Natural killer cell (primary cell): Measurements from ENCODE around the gene MTMR10. TPM values are rescaled to one million over a fixed set of nuclear protein-coding genes. Genes with fewer than 3 reads are reported as not detected.

Source experiments
- ATAC-seq, 3 donors: fragments of 150-1000 bp in 2 of 3; fragments of 200-7000 bp in 1 of 3; cut with Tn5 transposase; 1 replicate in 1 of 3; 2 replicates in 2 of 3; pipeline ENCODE4 v1.10.0; 2021; ENCODE audit warnings: mild to moderate bottlenecking in 2 of 3, moderate library complexity in 2 of 3
- DNase-seq, 2 donors: peaks; one replicate each; pipeline versions ENCODE4 v3.0.0 to v3.0.0-alpha.2; 2013 to 2021; ENCODE audit warnings: mixed read lengths in 1 of 2
- H3K27ac ChIP-seq: one replicate; pipeline ENCODE4 v1.5.1; 2013; ENCODE audit warnings: mild to moderate bottlenecking, low read length
- H3K27me3 ChIP-seq: one replicate; pipeline ENCODE4 v1.6.1; 2013; ENCODE audit warnings: low read length; ENCODE audit not compliant: control insufficient read depth, insufficient read depth
- H3K36me3 ChIP-seq: one replicate; pipeline ENCODE4 v1.6.1; 2013; ENCODE audit warnings: low read length; ENCODE audit not compliant: control insufficient read depth, insufficient read depth
- H3K4me1 ChIP-seq: one replicate; pipeline ENCODE4 v1.6.1; 2013; ENCODE audit warnings: low read length; ENCODE audit not compliant: control insufficient read depth, insufficient read depth
- H3K4me3 ChIP-seq: one replicate; pipeline ENCODE4 v1.5.1; 2013; ENCODE audit warnings: low read length
- H3K9me3 ChIP-seq: one replicate; pipeline ENCODE4 v1.6.1; 2013; ENCODE audit warnings: low read length; ENCODE audit not compliant: control insufficient read depth, insufficient read depth
- H3K27ac Mint-ChIP-seq, 2 donors: one replicate each; pipeline ENCODE4 v1.8.0; 2022; ENCODE audit warnings: mild to moderate bottlenecking in 2 of 2, mixed read lengths in 2 of 2, moderate library complexity in 1 of 2
- H3K27me3 Mint-ChIP-seq, 2 donors: one replicate each; pipeline ENCODE4 v1.8.0; 2022; ENCODE audit warnings: low read depth in 2 of 2, mixed read lengths in 2 of 2
- H3K36me3 Mint-ChIP-seq: one replicate; pipeline ENCODE4 v1.8.0; 2022; ENCODE audit warnings: mixed read lengths
- H3K4me1 Mint-ChIP-seq, 2 donors: one replicate each; pipeline ENCODE4 v1.8.0; 2022; ENCODE audit warnings: mixed read lengths in 2 of 2
- H3K4me3 Mint-ChIP-seq: one replicate; pipeline ENCODE4 v1.8.0; 2022; ENCODE audit warnings: mild to moderate bottlenecking, moderate library complexity, mixed read lengths
- H3K9me3 Mint-ChIP-seq, 2 donors: one replicate each; pipeline ENCODE4 v1.8.0; 2022; ENCODE audit warnings: mixed read lengths in 2 of 2
- WGBS: methylation state at CpG from one replicate; pipeline ENCODE4 v1.1.7; 2013; ENCODE audit warnings: missing lambda C conversion rate; ENCODE audit not compliant: insufficient coverage; 5-methylcytosine and 5-hydroxymethylcytosine counted together
- intact Hi-C: fragments of 100-400 bp; cut with micrococcal nuclease; formaldehyde crosslinking; loops from one replicate; pipeline ENCODE4 v1.14.2; 2022
- total RNA-seq, 4 donors: library from RNA; stranded (reverse); fragments of 120-200 nt in 1 of 4; gene quantifications; one replicate each; pipeline versions ENCODE4 v1.2.3 to v1.2.4, GENCODE V29; 2013 to 2022
- TF ChIP-seq, protein P1 (sequence below): fragments of 200-600 bp; IDR thresholded peaks from one replicate; pipeline ENCODE4 v1.8.0; 2022; ENCODE audit warnings: antibody characterized with exemption

MTMR10 gene
- total RNA-seq, 3 donors from 2014 or later (not counting 1 experiment from before 2014, with no cell fraction given) = 46.3 to 64.5 (median 54.2) TPM

DNA sequence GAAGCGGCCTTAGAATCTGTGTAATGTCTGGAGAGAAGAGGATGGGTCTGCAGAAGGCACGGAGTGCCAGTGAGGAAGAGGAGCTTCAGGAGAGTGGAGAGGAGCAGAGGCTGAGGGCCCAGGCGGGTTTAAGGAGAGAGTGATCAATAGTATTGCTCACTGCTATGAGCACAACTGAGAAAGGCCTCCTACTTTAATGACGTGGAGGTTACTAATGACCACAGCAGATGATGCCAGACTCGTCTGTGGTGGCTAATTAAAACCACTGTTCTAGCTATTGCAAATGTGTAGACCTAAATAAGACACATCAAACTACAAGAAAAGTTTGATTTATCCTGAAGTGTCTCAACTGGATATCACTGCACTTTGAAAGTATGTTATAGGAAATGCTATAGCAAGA, 33.2 kb downstream of the MTMR10 start:
- Mint-ChIP-seq H3K27ac (peak overlapping the region in 1 of 2 donors; percentile 17), H3K27me3 (no peaks in the 10 kb centered on the region), H3K36me3 (peaks cover 20% of the 10 kb centered on the region), H3K4me1 (peaks cover 9 to 12% of the 10 kb centered on the region in 2 donors), H3K9me3 (no peaks in the 10 kb centered on the region), H3K4me3 (no peak overlapping the region)
- Histone ChIP-seq H3K27ac (no peak overlapping the region), H3K4me3 (no peak overlapping the region), H3K36me3 (peaks cover 78% of the 10 kb centered on the region), H3K27me3 (no peaks in the 10 kb centered on the region), H3K4me1 (no peaks in the 10 kb centered on the region), H3K9me3 (no peaks in the 10 kb centered on the region)
- WGBS = 96% methylated on average over 5 of the region's 5 CpGs
- intact Hi-C loops = no loop called here
- DNase-seq (no peak), ATAC-seq (no peak)
- TF ChIP-seq, protein P1, sequence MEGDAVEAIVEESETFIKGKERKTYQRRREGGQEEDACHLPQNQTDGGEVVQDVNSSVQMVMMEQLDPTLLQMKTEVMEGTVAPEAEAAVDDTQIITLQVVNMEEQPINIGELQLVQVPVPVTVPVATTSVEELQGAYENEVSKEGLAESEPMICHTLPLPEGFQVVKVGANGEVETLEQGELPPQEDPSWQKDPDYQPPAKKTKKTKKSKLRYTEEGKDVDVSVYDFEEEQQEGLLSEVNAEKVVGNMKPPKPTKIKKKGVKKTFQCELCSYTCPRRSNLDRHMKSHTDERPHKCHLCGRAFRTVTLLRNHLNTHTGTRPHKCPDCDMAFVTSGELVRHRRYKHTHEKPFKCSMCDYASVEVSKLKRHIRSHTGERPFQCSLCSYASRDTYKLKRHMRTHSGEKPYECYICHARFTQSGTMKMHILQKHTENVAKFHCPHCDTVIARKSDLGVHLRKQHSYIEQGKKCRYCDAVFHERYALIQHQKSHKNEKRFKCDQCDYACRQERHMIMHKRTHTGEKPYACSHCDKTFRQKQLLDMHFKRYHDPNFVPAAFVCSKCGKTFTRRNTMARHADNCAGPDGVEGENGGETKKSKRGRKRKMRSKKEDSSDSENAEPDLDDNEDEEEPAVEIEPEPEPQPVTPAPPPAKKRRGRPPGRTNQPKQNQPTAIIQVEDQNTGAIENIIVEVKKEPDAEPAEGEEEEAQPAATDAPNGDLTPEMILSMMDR = no peak

DNA sequence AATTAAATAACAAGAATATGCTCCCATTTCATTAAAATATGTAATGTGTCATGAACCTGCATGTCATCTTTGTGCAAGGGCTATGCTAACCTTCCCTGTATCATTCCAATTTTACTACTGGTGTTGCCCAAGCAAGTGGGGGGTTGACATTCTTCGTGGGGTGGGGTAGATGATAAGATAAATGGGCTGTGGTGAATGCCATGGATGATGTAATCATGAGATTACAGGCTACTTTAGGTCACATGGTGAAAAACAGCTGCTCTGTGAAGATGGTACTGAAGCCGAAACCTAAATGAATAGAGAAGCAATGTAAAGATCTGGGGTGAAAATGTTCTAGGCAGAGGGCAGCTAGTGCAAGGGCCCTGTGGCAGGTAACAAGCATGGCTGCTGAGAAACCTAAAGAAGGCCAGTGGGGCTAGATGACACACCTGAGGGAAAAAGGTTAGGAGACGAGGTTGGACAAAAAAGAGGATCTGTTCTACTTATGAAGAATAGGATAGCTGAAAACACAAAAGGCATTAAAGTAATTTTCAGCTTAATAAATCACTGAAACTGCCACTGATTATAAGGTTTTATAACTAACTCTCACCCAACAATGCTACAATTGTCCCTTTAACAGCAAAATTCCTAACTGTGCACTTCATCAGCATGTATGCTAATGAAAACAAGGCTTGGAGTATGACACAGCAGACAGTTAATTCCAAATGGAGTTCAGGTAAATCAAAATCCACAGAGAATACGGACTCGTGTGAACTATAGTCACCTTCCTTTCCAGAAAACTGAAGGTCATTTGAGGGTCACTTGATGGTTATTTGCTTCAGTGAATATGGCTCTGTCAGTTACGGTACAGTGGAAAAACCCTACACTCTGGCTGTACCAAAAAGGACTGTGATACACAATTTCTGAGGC, 35.0 kb downstream of the MTMR10 start:
- no peak overlapping the region for H3K27ac ChIP-seq
- no peak overlapping the region for H3K4me3 ChIP-seq
- H3K27me3 ChIP-seq = no peaks in the 10 kb centered on the region
- Mint-ChIP-seq H3K9me3 (no peaks in the 10 kb centered on the region), H3K27me3 (no peaks in the 10 kb centered on the region), H3K27ac (no peak overlapping the region), H3K36me3 (peaks cover 25% of the 10 kb centered on the region), H3K4me1 (peaks cover 0 to 9% of the 10 kb centered on the region in 2 donors), H3K4me3 (no peak overlapping the region)
- DNase-seq = no peak
- WGBS = 94% methylated on average over 6 of the region's 6 CpGs
- peak in 1 of 3 donors; percentile 62 for ATAC-seq
- intact Hi-C loops = no loop called here
- no peaks in the 10 kb centered on the region for H3K4me1 ChIP-seq
- TF ChIP-seq, protein P1 = no peak
- H3K36me3 ChIP-seq = peaks cover 82% of the 10 kb centered on the region
- no peaks in the 10 kb centered on the region for H3K9me3 ChIP-seq

DNA sequence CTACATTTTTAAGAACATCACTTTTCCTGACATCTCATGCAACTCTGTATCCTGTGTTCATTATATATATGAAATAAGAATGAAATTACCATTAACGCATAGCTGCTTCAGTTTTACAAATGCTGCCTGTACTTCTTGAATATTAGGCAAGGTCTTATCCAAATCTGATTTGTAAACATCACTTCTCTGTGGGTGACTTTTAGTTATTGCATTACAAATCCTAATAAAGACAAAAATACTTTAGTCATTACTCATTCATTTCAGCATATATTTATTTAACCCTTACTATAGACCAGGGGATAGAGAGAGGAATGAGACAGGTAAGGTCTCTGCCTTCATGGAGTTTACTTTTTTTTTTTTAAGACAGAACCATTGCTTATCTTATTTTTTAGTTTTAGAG, 36.8 kb downstream of the MTMR10 start:
- H3K9me3 Mint-ChIP-seq = no peaks in the 10 kb centered on the region
- TF ChIP-seq, protein P1 = no peak
- no peak overlapping the region for H3K4me3 Mint-ChIP-seq
- WGBS = 100% methylated on average over 1 of the region's 1 CpG
- H3K4me3 ChIP-seq = no peak overlapping the region
- H3K27me3 ChIP-seq = no peaks in the 10 kb centered on the region
- H3K36me3 ChIP-seq = peaks cover 83% of the 10 kb centered on the region
- H3K27ac Mint-ChIP-seq = no peak overlapping the region
- H3K36me3 Mint-ChIP-seq = peaks cover 32% of the 10 kb centered on the region
- ATAC-seq = no peak
- H3K27ac ChIP-seq = no peak overlapping the region
- intact Hi-C loops = no loop called here
- no peaks in the 10 kb centered on the region for H3K9me3 ChIP-seq
- peaks cover 0 to 9% of the 10 kb centered on the region in 2 donors for H3K4me1 Mint-ChIP-seq
- H3K27me3 Mint-ChIP-seq = no peaks in the 10 kb centered on the region
- H3K4me1 ChIP-seq = no peaks in the 10 kb centered on the region
- no peak for DNase-seq
